Trophoblast cell (in vitro differentiated cells and primary cell): ENCODE data around the gene COL4A1.

Experiments used
- DNase-seq, 2 donors: peaks; one replicate each; pipeline ENCODE4 v3.0.0-alpha.2; 2016
- H2AFZ ChIP-seq: 2 replicates; pipeline ENCODE4 v1.6.1; 2013; ENCODE audit warnings: low read length, moderate library complexity, mild to moderate bottlenecking; ENCODE audit not compliant: insufficient read depth, poor library complexity
- H2AK5ac ChIP-seq: 2 replicates; pipeline ENCODE4 v1.6.1; 2013; ENCODE audit warnings: mild to moderate bottlenecking, low read length
- H2BK120ac ChIP-seq: 2 replicates; pipeline ENCODE4 v1.6.1; 2013; ENCODE audit warnings: low read length, mild to moderate bottlenecking, moderate library complexity; ENCODE audit not compliant: insufficient read depth, poor library complexity
- H2BK12ac ChIP-seq: 2 replicates; pipeline ENCODE4 v1.6.1; 2013; ENCODE audit warnings: mild to moderate bottlenecking, low read length, moderate library complexity
- H2BK5ac ChIP-seq: 2 replicates; pipeline ENCODE4 v1.6.1; 2013; ENCODE audit warnings: low read length, low read depth, moderate library complexity, mild to moderate bottlenecking; ENCODE audit not compliant: poor library complexity
- H3K14ac ChIP-seq: 2 replicates; pipeline ENCODE4 v1.6.1; 2013; ENCODE audit warnings: mild to moderate bottlenecking, low read length
- H3K18ac ChIP-seq: 2 replicates; pipeline ENCODE4 v1.6.1; 2013; ENCODE audit warnings: mild to moderate bottlenecking, low read length
- H3K23ac ChIP-seq: 2 replicates; pipeline ENCODE4 v1.6.1; 2013; ENCODE audit warnings: low read length
- H3K27ac ChIP-seq: 2 replicates; pipeline ENCODE4 v1.5.1; 2013; ENCODE audit warnings: low read depth, mild to moderate bottlenecking, inconsistent platforms, low read length, moderate library complexity
- H3K27me3 ChIP-seq: 2 replicates; pipeline ENCODE4 v1.6.1; 2013; ENCODE audit warnings: inconsistent platforms, mild to moderate bottlenecking, low read length, moderate library complexity; ENCODE audit not compliant: insufficient read depth
- H3K36me3 ChIP-seq, 2 experiments: 1 replicate in 1 of 2; 2 replicates in 1 of 2; pipeline ENCODE4 v1.6.1; 2013; ENCODE audit warnings: low read length in 2 of 2, mild to moderate bottlenecking in 2 of 2, moderate library complexity in 1 of 2; ENCODE audit not compliant: insufficient read depth in 2 of 2, control insufficient read depth in 1 of 2
- H3K4ac ChIP-seq: 2 replicates; pipeline ENCODE4 v1.6.1; 2013; ENCODE audit warnings: low read depth, mild to moderate bottlenecking, low read length, moderate library complexity
- H3K4me1 ChIP-seq, 2 experiments: 1 replicate in 1 of 2; 2 replicates in 1 of 2; pipeline ENCODE4 v1.6.1; 2013; ENCODE audit warnings: low read length in 2 of 2, mild to moderate bottlenecking in 2 of 2, moderate library complexity in 1 of 2; ENCODE audit not compliant: insufficient read depth in 2 of 2, control insufficient read depth in 1 of 2
- H3K4me2 ChIP-seq: 2 replicates; pipeline ENCODE4 v1.6.1; 2013; ENCODE audit warnings: inconsistent platforms, mild to moderate bottlenecking, low read length, moderate library complexity
- H3K4me3 ChIP-seq: 2 replicates; pipeline ENCODE4 v1.5.1; 2013; ENCODE audit warnings: mild to moderate bottlenecking, low read depth, low read length, inconsistent platforms
- H3K79me1 ChIP-seq: one replicate; pipeline ENCODE4 v1.6.1; 2013; ENCODE audit warnings: low read length
- H3K79me2 ChIP-seq: 2 replicates; pipeline ENCODE4 v1.6.1; 2013; ENCODE audit warnings: low read length, mild to moderate bottlenecking; ENCODE audit not compliant: control insufficient read depth, insufficient read depth, poor library complexity
- H3K9ac ChIP-seq: 2 replicates; pipeline ENCODE4 v1.6.1; 2013; ENCODE audit warnings: mild to moderate bottlenecking, low read length
- H3K9me3 ChIP-seq: 2 replicates; pipeline ENCODE4 v1.6.1; 2013; ENCODE audit warnings: low read depth, mild to moderate bottlenecking, control low read depth, inconsistent platforms, low read length; ENCODE audit not compliant: insufficient read depth
- H4K12ac ChIP-seq: 2 replicates; pipeline ENCODE4 v1.6.1; 2013; ENCODE audit warnings: low read depth, mild to moderate bottlenecking, low read length, moderate library complexity
- H4K8ac ChIP-seq: 2 replicates; pipeline ENCODE4 v1.6.1; 2013; ENCODE audit warnings: low read depth, mild to moderate bottlenecking, low read length, moderate library complexity
- H4K91ac ChIP-seq: one replicate; pipeline ENCODE4 v1.6.1; 2013; ENCODE audit warnings: low read depth, mild to moderate bottlenecking, low read length, moderate library complexity
- WGBS: extraction: QIAGEN DNeasy Blood & Tissue Kit; methylation state at CpG from one replicate; pipeline ENCODE4 v1.1.7; 2013; ENCODE audit warnings: missing lambda C conversion rate; ENCODE audit not compliant: insufficient read length, insufficient coverage; ENCODE audit errors: extremely low coverage; 5-methylcytosine and 5-hydroxymethylcytosine counted together

COL4A1 gene

DNA sequence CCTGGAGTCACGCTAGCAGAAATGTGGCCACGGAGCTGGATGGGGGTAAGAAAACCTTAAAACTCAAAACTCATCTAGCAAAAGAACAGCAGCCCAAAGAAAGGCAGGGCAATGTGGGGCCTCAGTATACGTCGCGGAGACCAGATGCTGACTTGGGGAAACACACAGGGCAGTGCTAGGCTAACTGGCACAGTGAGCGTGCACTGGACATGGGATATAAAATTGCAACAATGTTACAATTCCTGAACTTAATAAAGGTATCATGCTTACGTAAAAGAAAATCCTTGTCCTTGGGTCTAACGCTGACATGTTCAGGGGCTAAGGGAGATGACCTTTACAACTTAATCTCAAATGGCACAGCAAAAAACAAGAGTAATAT, 40.5 kb downstream of the COL4A1 start:
- Histone ChIP-seq H3K79me1 (peaks cover 2% of the 10 kb centered on the region), H4K12ac (no peak overlapping the region), H3K27ac (no peak overlapping the region), H2AK5ac (peak overlapping the region; percentile 31), H3K14ac (no peak overlapping the region), H4K8ac (no peak overlapping the region), H3K36me3 (peaks cover 20 to 26% of the 10 kb centered on the region in 2 experiments), H3K4me2 (no peak overlapping the region), H3K79me2 (peaks cover 4% of the 10 kb centered on the region), H3K4me1 (peaks cover 23 to 38% of the 10 kb centered on the region in 2 experiments), H3K18ac (no peak overlapping the region), H2BK120ac (no peak overlapping the region), H3K4me3 (no peak overlapping the region), H3K4ac (no peak overlapping the region), H3K9ac (no peak overlapping the region), H3K27me3 (no peaks in the 10 kb centered on the region), H3K9me3 (peaks cover 2% of the 10 kb centered on the region), H2BK5ac (no peak overlapping the region), H2BK12ac (no peak overlapping the region), H2AFZ (no peak overlapping the region), H3K23ac (no peak overlapping the region), H4K91ac (no peak overlapping the region)
- peak in 1 of 2 donors; percentile 58 for DNase-seq
- WGBS = no CpG with 5 or more reads among the region's 8 CpGs

DNA sequence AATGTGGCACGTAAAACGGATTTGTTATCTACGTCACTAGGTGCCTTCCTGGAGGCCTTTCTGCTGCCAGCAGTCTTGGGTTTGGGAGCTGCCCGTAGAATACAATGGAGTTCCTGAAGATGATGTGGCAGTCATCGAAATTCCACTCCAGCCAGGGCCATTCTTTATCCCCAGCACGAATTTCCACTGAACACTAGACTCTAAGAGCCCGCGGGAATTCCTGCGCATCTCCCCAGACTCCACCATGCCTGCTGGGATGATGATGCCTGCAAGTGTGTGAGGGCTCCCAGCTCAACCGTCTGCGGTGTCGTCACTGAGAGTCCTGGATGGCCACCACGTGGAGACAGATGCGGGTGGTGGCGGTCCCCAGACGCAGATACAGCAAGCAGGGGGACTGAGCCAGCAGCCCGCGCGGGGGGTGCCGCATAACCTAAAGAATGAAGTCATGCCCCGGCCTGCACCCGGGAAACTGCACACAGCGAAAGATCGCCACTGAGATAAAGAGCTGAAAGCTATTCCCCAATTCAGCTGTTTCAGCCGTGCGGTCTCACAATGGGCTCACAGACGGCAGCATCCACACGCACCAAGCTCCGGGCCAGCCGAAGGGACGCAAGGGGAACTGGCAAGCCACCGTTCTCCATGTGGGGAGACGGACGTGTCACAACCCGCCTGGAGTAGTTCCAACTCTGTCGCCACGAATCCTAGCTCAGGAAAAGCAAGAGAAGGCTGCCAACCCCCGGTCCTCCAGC, 41.1 kb downstream of the COL4A1 start:
- no peak overlapping the region for H3K9ac ChIP-seq
- H3K79me1 ChIP-seq = peaks cover 2% of the 10 kb centered on the region
- H2BK12ac ChIP-seq = no peak overlapping the region
- peaks cover 23 to 38% of the 10 kb centered on the region in 2 experiments for H3K4me1 ChIP-seq
- H3K4ac ChIP-seq = no peak overlapping the region
- no peak overlapping the region for H3K23ac ChIP-seq
- H2AFZ ChIP-seq = no peak overlapping the region
- peaks cover 2% of the 10 kb centered on the region for H3K9me3 ChIP-seq
- H3K27me3 ChIP-seq = no peaks in the 10 kb centered on the region
- H4K12ac ChIP-seq = no peak overlapping the region
- peak; percentile 98 to 99 for DNase-seq
- peaks cover 4% of the 10 kb centered on the region for H3K79me2 ChIP-seq
- no CpG with 5 or more reads among the region's 38 CpGs for WGBS
- H3K14ac ChIP-seq = no peak overlapping the region
- peak overlapping the region; percentile 31 for H2AK5ac ChIP-seq
- no peak overlapping the region for H4K8ac ChIP-seq
- no peak overlapping the region for H3K27ac ChIP-seq
- no peak overlapping the region for H2BK5ac ChIP-seq
- H3K4me2 ChIP-seq = no peak overlapping the region
- H2BK120ac ChIP-seq = no peak overlapping the region
- no peak overlapping the region for H3K4me3 ChIP-seq
- H3K36me3 ChIP-seq = peaks cover 20 to 26% of the 10 kb centered on the region in 2 experiments
- peak overlapping the region; percentile 66 for H3K18ac ChIP-seq
- H4K91ac ChIP-seq = peak overlapping the region; percentile 25

DNA sequence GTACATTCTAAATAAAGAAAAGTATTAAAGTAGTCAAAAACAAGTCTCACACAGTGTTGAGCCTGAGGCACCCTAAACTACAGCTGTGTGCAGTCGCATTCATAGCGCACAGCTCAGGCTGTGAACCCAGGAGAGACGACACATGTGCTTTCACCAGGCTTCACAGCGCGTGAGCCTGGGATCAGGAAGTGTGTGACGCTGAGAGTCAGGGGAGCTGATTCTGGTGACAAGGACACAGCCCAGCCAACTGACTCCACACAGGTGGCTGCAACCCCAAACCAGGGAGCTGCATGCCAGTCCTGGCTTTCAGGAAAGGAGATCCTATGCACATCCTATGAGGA, 41.6 kb downstream of the COL4A1 start:
- no peak overlapping the region for H4K12ac ChIP-seq
- WGBS = no CpG with 5 or more reads among the region's 6 CpGs

DNA sequence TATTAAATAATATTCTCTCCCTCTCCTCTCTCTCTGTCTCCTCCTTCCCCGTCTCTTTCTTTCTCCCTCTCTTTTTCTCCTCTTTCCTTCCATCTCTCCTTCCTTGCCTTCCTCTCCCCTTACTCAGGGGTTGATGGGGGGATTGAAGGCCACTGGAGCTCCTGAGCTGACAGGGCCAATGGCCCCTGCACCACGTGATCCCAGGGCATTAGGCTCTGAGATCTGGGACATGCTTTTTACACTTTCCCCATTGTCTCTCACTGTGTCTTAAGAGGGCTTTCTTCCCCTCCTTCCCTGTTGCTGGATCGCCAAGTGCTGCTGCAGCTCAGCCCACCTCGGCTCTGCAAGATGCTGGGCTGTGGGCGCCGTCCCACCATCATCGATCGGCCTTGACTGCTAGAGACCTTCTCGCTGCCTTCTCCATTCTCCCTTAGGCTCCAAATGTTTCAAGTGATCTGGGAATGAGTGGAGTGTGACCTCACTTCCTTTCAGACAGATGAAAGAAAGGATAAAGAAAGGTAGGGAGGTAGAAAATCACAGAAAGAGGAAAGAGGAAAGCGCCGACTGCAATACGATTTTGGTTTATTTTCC, 42.2 kb downstream of the COL4A1 start:
- no peak overlapping the region for H4K8ac ChIP-seq
- peak overlapping the region; percentile 3 for H2BK12ac ChIP-seq
- H3K27ac ChIP-seq = no peak overlapping the region
- H3K23ac ChIP-seq = peak overlapping the region; percentile 70
- H3K4me2 ChIP-seq = no peak overlapping the region
- H2BK120ac ChIP-seq = no peak overlapping the region
- no CpG with 5 or more reads among the region's 12 CpGs for WGBS
- peak in 1 of 2 donors; percentile 67 for DNase-seq
- H3K79me2 ChIP-seq = peaks cover 4% of the 10 kb centered on the region
- peaks cover 2% of the 10 kb centered on the region for H3K9me3 ChIP-seq
- no peak overlapping the region for H3K9ac ChIP-seq
- H2BK5ac ChIP-seq = no peak overlapping the region
- peak overlapping the region; percentile 2 for H3K14ac ChIP-seq
- no peak overlapping the region for H2AFZ ChIP-seq
- H4K12ac ChIP-seq = no peak overlapping the region
- no peaks in the 10 kb centered on the region for H3K27me3 ChIP-seq
- H3K4me1 ChIP-seq = peaks cover 24 to 39% of the 10 kb centered on the region in 2 experiments
- no peak overlapping the region for H3K4me3 ChIP-seq
- H3K4ac ChIP-seq = peak overlapping the region; percentile 48
- no peak overlapping the region for H4K91ac ChIP-seq
- peaks cover 2% of the 10 kb centered on the region for H3K79me1 ChIP-seq
- H3K36me3 ChIP-seq = peaks cover 21 to 30% of the 10 kb centered on the region in 2 experiments
- peak overlapping the region; percentile 55 for H3K18ac ChIP-seq
- H2AK5ac ChIP-seq = peak overlapping the region; percentile 21

More for the DNA sequence above, 41.6 kb downstream of the COL4A1 start:
- peaks cover 2% of the 10 kb centered on the region for H3K79me1 ChIP-seq
- no peaks in the 10 kb centered on the region for H3K27me3 ChIP-seq
- no peak overlapping the region for H3K9ac ChIP-seq
- DNase-seq = no peak
- H3K18ac ChIP-seq = peak overlapping the region; percentile 66
- no peak overlapping the region for H3K4me3 ChIP-seq
- no peak overlapping the region for H3K23ac ChIP-seq
- peak overlapping the region; percentile 25 for H4K91ac ChIP-seq
- no peak overlapping the region for H2AFZ ChIP-seq
- H3K14ac ChIP-seq = no peak overlapping the region
- H2AK5ac ChIP-seq = peak overlapping the region; percentile 38
- peaks cover 2% of the 10 kb centered on the region for H3K9me3 ChIP-seq
- H3K4me2 ChIP-seq = no peak overlapping the region
- peaks cover 23 to 38% of the 10 kb centered on the region in 2 experiments for H3K4me1 ChIP-seq
- no peak overlapping the region for H2BK5ac ChIP-seq
- H2BK12ac ChIP-seq = peak overlapping the region; percentile 64
- H3K4ac ChIP-seq = no peak overlapping the region
- no peak overlapping the region for H3K27ac ChIP-seq
- no peak overlapping the region for H4K8ac ChIP-seq
- H3K36me3 ChIP-seq = peaks cover 20 to 28% of the 10 kb centered on the region in 2 experiments
- H3K79me2 ChIP-seq = peaks cover 4% of the 10 kb centered on the region
- H2BK120ac ChIP-seq = no peak overlapping the region
